ENCODE measurements around the gene RMDN2.

- no peak for TF ChIP-seq CTCF (IDR thresholded peaks at IDR 0.05)
- TF ChIP-seq POLR2A (IDR thresholded peaks at IDR 0.05), result no peak
Observed at GRCh38 chr2:38028829-38029228, 103.7 kb downstream of the RMDN2 start.

Measured in uterus (tissue), 2 donors.